Measurements from ENCODE around the gene PPIF.

PPIF gene

DNA sequence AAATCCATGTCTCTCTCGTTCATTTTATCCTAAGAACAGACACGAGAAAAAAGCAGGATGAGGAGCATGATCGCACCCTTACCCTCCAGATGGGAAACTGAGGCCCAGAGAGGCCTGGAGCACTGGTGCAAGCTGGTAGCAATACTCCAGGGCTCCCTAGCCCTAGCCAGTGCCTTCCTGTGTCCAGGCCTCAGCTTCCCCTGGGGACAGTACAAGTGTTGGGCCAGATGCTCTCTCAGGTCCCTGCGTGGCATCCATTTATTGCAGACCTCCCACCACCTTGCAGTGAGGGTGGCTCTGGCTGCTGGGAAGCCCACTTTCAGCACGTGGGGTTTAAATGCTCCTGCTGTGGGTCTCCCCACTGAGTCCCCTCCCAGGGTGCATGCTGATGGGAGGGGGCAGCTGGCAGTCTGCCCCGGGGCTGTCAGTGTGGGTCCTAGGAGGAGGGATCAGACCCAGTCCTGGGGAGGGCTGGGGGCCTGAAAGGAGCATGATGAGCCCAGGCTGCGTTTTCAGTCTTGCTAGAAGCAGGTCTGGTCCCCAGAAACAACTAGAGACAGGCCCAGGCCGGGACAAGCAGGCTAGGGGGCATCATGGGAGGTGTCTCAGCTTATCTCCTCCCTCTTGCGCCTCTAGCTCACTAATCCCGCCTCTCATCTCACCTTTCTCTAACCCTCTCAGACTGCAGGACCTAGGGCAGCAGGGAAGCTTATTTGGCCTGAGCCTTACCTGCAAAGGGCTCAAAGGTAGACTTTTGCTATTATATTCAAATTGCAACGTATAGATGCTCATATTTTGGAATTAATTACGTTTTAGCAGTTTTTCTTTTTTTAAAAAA is 662 bp upstream of the PPIF start:
- no peak for TF ChIP-seq GATA3 (IDR thresholded peaks at IDR 0.05; ENCODE audit: low read depth, low read length)
- no peak for TF ChIP-seq GATA2 (IDR thresholded peaks at IDR 0.05; ENCODE audit: low read depth, low read length)

DNA sequence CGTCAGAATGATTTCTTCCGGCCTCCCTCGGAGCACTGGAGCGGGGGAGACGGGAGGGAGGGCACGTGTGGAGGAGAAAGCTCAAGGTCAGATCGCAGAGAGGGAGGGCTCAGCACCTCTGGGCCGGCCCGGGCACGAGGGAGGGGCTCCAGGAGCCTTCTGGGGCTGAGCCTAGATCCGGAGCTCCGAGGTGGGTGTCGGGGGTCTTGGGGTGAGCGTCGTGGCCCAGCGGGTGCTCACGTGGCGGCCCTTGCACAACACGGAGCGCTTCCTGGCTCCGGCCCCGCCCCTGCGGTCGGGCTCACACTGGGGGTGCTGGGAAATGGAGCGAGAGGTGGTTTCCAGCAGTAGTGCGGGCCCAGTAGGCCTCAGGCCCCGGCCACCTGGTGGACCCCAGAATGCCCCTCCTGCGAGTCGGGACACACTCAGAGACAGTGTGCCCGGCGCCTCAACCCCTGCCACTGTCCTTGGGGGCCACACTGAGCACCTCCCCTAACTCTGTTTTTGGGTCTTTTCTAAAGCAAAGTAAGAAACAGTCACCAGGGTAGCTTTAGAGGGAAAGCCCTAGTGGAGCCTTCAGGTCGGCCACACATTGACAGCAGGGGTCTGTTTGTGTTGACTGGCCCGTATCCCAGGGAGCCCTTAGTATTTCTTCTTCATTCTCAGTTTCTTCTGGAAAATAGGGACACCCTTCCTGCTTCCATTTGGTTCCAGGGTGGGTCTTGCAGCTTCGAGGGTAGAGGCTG is 798 bp downstream of the PPIF start:
- TF ChIP-seq GATA3 (IDR thresholded peaks at IDR 0.05; ENCODE audit: low read depth, low read length) (no peak), GATA2 (IDR thresholded peaks at IDR 0.05; ENCODE audit: low read depth, low read length) (no peak)

DNA sequence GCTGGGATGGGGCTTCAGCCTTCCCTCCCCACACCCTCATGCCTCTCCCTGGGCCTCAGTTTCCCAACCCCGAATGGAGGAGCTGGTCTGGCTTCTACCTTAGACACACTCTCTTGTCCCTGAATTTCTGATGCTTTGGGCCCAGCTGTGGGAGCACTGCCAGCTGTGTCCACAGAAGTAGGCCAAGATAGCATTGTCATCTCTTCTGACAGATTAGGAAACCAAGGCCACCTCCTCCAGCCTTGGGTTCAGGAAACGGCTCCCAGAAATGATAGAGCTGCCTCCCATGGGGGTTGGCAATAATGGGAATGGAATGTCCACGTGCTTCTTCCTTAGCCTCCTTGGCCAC is 1.3 kb downstream of the PPIF start:
- TF ChIP-seq GATA2 (IDR thresholded peaks at IDR 0.05; ENCODE audit: low read depth, low read length), result no peak
- no peak for TF ChIP-seq GATA3 (IDR thresholded peaks at IDR 0.05; ENCODE audit: low read depth, low read length)

DNA sequence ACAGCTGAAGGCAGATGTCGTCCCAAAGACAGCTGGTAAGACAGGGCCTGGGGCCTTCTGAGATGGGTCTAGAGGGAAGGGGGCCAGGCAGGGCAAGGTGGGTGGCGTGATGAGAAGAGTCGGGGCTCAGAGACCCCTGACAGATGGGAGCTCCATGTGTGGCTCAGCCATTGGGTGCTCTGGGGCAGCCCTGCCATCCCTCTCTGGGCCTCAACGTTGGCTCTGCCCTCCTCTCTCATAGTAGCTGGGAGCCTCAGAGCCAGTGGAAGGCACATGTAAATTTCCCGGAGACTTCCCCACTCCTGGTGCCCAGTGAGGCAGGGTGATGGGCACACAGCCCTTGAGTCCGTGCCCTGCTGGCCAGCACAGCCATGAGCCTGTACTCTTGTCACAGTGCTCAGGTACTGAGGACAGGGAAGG is 1.8 kb downstream of the PPIF start:
- no peak for TF ChIP-seq GATA2 (IDR thresholded peaks at IDR 0.05; ENCODE audit: low read depth, low read length)
- no peak for TF ChIP-seq GATA3 (IDR thresholded peaks at IDR 0.05; ENCODE audit: low read depth, low read length)

DNA sequence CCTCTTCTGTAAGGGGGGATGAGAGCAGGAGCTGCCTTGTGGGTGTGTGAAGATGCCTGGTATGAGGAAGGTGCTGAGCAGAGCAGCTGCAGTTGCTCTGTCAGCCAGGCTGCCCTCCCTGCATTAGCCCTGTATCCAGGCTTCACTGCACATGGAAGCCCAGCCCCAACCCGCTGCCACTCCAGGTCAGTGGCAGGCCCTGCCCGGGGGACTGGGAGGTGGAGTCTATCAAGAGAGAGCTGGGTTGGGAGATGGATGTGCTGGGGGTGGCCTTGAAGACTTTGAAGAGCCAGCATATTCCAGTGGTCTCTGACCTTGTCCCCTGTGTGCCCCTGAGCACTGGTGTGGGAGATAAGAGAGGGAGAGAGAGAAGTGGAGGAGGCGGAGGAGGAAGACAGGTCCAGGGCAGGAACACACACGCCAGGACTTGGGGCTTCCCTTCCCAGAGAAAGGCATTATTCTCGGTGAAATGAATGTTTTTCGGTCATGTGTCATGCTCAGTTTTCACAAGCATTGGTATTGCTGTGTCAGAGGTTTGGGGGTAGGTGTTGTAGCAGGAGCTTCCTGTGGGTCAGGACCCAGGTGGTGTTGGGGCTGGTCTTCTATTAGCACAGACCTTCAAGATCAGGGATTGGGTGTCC is 2.6 kb downstream of the PPIF start:
- TF ChIP-seq GATA2 (IDR thresholded peaks at IDR 0.05; ENCODE audit: low read depth, low read length), result no peak
- TF ChIP-seq GATA3 (IDR thresholded peaks at IDR 0.05; ENCODE audit: low read depth, low read length), result no peak

DNA sequence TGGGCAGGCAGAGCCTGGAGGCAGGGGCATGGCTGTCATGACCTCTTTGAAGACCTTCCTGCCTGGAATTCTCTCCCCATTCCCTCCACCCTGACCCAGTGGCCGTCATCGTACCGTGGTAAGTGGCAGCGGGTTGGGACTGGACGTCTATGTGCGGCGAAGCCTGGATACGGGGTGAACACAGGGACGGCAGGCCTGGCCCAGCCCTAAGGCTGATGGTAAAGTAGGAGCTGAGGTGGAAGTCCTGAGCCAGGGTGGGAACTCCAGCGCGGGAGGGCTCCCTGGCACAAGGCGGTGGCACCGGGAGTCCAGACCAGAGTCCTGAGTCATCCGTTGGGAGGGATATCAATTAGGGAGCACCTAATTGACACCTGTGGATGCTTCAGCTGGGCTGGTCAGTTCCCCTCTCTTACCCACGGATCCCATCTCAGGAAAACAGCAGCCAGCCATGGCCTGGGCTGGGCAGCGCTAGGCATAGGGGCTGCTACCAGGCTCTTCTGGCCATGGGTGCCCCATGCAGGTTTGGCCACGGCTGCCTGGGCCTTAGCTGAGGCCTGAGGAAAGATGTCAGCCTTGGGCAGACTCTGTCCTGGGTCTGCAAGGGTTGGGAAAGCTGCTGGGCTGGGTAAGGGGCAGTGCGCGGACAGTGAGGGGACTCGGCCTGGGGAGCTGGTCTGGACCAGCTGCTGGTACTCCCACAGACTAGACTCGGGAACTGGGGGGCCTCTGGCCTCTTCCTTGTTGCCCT is 3.3 kb downstream of the PPIF start:
- TF ChIP-seq GATA2 (IDR thresholded peaks at IDR 0.05; ENCODE audit: low read depth, low read length) (no peak), GATA3 (IDR thresholded peaks at IDR 0.05; ENCODE audit: low read depth, low read length) (no peak)

DNA sequence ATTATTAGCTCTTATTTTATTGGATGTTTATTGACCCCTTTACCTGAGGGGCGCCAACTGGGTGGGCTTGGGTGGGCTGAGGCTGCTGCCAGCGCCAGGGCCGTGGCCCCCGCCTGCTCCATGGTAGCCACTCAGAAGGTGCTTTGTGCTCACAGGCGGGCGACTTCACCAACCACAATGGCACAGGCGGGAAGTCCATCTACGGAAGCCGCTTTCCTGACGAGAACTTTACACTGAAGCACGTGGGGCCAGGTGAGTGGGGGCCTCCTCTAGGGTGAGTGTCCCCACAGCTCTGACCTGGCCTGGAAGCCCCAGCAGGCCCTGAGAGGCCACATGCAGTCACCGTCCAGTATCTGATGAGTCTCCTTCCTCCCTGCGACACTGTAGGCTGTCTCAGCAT is 4.1 kb downstream of the PPIF start:
- no peak for TF ChIP-seq GATA2 (IDR thresholded peaks at IDR 0.05; ENCODE audit: low read depth, low read length)
- TF ChIP-seq GATA3 (IDR thresholded peaks at IDR 0.05; ENCODE audit: low read depth, low read length), result no peak

DNA sequence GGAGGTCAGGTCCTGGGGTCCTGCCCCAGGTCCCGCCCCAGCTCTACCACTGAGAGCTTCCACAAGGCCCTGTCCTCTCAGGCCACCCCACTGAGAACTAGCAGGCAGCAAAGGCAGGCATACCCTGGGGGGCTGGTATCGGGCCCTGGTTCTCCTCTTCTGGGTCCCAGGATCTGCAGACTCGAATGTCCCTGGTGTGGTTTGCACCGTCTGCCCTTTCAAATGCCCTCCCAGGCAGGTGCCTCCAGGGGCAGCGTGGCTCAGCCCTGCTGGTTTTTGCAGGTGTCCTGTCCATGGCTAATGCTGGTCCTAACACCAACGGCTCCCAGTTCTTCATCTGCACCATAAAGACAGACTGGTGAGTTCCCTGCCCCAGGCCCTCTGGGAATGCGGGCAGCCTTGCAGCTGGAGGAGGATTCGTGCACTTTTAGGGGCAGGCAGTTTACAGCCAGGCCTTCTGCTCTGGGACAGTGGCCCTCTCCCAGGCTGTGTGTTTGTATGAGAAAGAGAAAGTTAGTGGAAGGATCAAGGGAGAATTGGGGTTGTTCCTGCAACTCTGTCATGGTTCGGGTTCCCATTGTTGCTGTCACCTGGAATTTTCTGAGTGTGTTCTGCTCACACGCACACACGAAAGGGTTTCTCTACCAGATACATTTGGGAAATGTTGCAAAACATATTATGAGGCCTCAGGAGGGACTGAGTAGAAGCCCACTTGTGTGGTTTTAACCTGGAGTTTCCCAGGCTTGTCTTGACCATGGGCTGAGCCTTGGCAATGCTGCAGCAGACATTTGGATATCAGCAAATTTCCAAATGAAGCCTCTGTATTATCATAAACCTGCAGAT is 5.0 kb downstream of the PPIF start:
- TF ChIP-seq GATA2 (IDR thresholded peaks at IDR 0.05; ENCODE audit: low read depth, low read length) (no peak), GATA3 (IDR thresholded peaks at IDR 0.05; ENCODE audit: low read depth, low read length) (no peak)

DNA sequence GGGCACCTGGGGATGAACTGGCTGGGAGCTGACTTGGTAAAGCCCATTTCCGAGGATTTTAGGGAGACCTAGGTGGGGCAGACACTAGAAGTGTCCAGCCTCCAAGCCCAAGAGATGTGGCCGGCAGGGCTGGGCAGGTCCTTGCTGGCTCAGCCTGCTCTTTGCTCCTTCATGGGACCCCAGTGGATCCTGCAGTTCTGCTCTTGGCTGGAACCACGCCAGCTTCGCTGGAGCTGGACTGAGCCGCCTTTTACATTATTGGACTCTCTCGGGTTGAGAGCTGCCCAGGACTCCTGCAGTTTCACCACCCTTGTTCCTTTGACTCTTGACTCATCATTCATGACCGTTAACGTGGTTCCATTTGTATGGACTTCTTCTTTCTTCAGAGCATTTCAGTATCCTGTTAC is 5.7 kb downstream of the PPIF start:
- TF ChIP-seq GATA3 (IDR thresholded peaks at IDR 0.05; ENCODE audit: low read depth, low read length) (no peak), GATA2 (IDR thresholded peaks at IDR 0.05; ENCODE audit: low read depth, low read length) (no peak)

DNA sequence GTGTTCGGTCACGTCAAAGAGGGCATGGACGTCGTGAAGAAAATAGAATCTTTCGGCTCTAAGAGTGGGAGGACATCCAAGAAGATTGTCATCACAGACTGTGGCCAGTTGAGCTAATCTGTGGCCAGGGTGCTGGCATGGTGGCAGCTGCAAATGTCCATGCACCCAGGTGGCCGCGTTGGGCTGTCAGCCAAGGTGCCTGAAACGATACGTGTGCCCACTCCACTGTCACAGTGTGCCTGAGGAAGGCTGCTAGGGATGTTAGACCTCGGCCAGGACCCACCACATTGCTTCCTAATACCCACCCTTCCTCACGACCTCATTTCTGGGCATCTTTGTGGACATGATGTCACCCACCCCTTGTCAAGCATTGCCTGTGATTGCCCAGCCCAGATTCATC is 6.5 kb downstream of the PPIF start:
- TF ChIP-seq GATA3 (IDR thresholded peaks at IDR 0.05; ENCODE audit: low read depth, low read length) (no peak), GATA2 (IDR thresholded peaks at IDR 0.05; ENCODE audit: low read depth, low read length) (no peak)

DNA sequence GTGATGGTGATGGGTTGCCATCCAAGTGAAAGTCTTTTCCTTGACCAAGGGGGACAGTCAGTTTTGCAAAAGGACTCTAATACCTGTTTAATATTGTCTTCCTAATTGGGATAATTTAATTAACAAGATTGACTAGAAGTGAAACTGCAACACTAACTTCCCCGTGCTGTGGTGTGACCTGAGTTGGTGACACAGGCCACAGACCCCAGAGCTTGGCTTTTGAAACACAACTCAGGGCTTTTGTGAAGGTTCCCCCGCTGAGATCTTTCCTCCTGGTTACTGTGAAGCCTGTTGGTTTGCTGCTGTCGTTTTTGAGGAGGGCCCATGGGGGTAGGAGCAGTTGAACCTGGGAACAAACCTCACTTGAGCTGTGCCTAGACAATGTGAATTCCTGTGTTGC is 6.9 kb downstream of the PPIF start:
- TF ChIP-seq GATA2 (IDR thresholded peaks at IDR 0.05; ENCODE audit: low read depth, low read length) (no peak), GATA3 (IDR thresholded peaks at IDR 0.05; ENCODE audit: low read depth, low read length) (no peak)

DNA sequence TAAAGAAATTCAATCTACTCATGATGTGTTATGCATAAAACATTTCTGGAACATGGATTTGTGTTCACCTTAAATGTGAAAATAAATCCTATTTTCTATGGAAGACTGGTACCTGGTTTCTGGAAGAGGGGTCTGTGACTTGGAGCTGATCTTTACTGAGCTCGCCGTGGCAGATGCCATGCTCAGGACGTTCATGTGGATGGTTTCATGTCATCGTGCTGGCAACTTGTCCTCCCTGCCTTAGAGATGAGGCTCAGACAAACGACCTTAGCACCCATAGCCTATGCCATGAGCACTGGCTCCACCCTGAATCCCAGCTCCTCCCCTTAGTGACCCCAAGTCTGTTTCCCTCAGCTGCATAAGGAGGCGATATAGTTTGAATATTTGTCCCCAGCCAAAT is 7.3 kb downstream of the PPIF start:
- TF ChIP-seq GATA2 (IDR thresholded peaks at IDR 0.05; ENCODE audit: low read depth, low read length) (no peak), GATA3 (IDR thresholded peaks at IDR 0.05; ENCODE audit: low read depth, low read length) (no peak)

DNA sequence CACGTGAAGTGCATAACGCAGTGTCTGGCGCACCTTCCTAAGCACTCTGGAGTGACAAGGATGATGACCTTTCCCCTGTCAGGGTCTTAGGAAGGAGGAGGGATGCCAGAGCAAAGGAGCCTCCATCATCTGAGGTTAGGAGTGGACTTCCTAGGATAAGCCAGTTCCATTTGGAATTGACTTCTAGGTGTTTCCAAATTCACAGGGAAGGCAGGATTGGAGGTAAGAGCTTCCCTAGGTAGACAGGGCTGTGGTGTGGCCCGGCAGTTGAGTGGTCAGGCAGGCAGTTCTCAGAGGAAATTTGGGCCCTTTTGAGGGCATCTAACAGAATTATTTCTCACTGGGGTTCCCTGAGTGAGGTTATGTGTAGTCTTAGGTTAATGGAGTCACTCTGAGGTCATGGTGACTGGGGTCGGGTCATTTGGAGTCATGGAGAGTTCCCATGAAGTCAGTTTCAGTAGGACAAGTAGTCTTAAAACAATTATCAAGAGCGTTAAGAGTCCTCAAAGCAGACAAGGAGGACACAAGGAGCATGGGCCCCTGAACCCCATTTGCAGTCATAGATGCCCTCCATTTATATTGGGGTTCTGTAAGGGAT is 8.2 kb downstream of the PPIF start:
- TF ChIP-seq GATA2 (IDR thresholded peaks at IDR 0.05; ENCODE audit: low read depth, low read length) (no peak), GATA3 (IDR thresholded peaks at IDR 0.05; ENCODE audit: low read depth, low read length) (no peak)
